Inferior parietal cortex (tissue), 1 donor: Measurements from ENCODE around the gene ITK.

Source experiments
- DNase-seq: peaks from one replicate; pipeline ENCODE4 v3.0.0-alpha.2; 2016; ENCODE audit errors: extremely low spot score

ITK gene

DNA sequence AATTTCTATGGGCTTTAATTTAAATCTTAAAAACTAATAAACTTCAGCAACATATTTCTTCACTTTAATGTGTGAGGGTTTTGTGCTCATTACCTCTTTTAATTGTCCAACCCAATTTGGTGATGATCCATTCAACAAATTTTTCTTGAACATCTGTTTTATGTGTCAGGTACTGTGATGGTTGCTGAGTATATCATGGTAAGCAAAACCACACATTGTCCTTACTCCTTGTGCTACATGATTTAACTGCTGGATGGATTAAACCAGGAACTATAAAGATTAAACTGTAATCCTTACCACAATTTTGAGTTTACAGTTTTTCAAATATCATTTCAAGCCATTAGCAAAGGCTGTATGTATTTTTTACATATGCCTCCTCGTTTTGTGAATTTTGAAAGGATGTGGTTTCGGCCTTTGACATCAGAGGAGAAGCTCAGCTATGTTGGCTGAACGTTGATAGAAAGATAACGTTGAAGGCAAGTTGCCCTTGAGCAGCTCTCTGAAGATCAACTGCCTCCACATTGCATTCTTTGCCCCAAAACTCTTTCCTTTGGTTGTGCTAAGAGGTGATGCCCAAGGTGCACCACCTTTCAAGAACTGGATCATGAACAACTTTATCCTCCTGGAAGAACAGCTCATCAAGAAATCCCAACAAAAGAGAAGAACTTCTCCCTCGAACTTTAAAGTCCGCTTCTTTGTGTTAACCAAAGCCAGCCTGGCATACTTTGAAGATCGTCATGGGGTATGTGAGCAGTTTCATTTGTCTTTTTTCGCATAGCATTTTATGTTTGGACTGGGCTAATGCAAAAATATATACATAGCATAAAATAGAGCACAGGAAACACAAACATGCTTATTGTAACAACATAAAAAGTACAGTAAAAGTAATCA is at the start of gene ITK:
Gene ITK, plus strand, starts transcription at position 467 of the 891 bp plus-strand sequence. Its CDS starts 138 bp downstream, at position 605.
- no peak for DNase-seq

DNA sequence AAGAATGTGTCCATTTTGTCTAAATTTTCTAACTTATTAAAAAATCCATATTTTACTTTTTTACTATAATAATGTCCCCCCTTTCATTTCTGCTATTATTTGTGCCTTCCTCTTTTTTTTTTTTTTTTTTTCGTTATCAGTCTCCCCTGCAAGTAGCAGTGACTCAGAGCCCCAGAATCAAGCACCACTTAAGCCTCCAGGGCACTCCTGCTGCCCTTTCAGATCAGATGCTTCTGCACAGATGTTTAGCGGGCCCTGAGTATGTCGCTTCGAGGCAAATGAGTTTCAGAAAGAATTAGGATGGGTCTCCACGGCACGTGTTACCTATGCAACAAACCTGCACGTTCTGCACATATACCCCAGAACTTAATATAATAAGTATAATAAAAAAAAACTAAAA is 49.7 kb upstream of the ITK start:
- DNase-seq: no peak

DNA sequence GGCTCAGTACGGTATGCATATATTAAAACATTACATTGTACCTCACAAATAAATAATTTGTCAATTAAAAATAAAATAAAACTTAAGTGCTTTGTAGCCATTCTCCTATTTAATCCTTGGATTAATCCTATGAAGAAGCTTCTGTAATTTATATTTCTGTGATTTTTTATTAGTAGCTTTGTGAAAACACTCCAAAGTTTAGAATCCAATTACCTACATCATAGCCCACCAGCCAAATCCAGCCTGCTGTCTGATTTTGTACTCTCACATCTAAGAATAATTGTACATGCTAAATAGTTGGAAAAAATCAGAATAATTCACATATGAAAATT is 48.4 kb upstream of the ITK start:
- DNase-seq: no peak

DNA sequence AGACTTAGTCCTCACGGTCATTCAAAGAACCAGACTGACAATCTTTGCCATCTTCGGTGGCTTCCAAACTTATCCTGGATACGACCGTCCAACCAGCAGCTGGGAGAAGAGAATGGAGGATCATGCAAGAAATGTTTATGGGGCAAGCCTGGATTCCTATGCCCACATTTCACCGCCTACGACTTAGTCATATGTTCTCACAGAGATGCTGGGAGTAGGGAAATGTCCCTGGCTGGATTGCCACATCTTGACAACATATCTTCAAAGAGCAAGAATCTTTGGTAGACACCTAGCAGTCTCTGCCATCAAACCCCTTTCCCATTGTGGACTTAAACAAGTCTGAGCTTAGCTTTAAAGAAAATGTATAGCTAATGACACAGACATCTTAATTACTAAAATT is 42.9 kb upstream of the ITK start:
- DNase-seq: peak; percentile 37

DNA sequence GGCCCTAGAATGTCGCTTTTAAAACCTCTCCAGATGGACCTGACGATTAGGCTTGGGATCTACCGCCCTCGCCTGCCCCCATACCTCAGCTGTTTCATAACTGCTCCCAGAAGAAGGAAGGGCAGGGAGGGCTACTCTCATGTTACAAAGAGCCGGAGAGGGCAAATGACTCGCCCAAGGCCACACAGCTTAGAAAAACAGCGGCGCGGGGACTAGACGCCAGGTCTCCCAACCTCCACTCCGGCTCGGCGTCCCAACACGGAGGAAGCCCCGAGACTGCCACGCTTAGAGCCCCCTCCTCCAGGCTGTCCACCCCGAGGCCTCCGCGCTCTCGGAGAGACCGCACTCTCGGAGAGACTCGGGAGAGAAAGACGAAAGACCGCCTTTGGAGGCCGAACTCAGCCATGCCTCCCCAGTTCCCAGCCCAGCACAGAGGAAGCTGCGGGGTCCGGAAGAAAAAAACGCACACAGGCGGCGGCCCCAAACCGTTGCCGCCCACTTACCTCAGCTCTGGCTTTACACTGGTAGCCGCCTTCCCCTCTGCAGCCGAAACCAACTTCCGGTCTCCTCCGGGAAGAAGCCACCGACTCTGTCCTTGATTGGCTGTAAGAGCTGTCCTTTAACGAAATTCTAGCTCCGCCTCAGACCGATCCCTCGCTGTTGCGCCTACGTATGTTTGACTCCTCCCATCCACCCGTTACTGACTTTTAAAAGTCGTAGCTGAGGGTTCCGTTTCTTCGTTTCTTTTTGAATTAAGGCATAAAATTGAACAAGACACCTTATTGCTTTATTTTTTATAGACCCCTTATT is 38.1 kb upstream of the ITK start, which contains the start of gene MED7:
Gene MED7, minus strand, starts transcription at position 549 of the 810 bp plus-strand sequence. CDS start 3,434 bp downstream, outside the sequence.
- DNase-seq: peak; percentile 100

DNA sequence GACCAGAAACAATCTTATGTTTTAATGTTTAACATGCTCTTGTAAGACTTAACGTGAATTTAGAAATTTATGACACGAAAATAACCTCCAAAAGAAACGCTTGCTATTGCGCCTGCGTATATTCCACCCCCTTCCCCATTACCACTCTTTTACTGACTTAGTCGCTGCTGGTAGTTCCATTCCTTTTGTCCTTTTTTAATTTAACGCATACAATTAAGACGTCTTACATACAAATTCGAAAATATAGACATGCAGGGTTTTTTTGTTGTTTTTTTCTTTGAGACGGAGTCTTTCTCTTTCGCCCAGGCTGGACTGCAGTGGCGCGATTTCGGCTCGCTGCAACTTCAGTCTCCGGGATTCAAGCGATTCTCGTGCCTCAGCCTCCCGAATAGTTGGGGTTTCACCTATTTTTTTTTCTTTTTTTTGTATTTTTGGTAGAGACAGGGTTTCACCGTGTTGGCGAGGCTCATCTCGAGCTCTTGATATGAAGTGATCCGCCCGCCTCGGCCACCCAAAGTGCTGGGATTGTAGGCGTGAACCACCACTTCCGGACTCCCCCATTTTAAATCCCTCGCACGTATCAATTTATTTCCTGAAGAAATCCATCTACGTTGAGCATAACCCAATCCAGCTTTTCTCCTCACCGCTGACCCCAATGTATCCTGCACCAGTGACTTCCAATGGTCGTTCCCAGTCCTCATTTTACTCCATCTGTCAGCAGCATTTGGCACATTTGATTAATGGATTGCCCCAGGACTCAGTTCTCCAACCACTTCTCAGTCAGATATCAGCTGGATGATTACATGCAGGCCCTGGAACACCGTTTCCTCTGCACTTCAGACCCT is 37.3 kb upstream of the ITK start:
- DNase-seq: no peak

DNA sequence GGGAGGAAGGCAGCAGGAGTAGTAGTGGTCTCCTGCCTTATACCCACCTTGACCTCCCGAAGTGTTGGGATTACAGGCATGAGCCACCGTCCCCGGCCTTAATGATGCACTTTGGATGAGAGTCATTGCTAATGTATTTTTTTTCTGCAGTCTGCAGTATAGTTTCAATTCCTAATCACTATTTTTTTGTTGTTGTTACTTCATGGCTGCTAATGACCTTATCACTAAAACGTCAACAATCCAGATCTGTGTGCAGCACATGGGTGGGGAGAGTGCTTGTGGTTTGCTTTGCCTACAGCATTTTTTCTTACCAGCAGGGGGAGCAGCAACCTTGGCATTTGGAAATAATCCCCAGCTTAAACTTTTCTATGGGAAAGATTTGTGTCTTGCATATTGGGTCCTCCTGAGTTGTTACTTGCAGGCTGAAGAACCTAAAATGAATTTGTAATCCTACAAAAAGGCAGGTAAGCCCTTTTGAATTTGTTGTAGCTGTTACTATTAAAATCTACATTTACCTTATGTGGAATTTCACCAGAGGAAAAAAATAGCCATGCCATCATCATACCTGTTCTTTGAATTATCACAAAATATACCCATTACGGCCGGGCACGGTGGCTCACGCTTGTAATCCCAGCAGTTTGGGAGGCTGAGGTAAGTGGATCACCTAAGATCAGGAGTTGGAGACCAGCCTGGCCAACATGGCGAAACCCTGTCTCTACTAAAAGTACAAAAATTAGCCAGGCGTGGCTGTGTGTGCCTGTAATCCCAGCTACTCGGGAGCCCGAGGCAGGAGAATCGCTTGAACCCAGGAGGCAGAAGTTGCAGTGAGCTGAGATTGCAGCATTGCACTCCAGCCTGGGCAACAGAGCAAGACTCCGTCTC is 31.7 kb upstream of the ITK start:
- peak; percentile 90 for DNase-seq

DNA sequence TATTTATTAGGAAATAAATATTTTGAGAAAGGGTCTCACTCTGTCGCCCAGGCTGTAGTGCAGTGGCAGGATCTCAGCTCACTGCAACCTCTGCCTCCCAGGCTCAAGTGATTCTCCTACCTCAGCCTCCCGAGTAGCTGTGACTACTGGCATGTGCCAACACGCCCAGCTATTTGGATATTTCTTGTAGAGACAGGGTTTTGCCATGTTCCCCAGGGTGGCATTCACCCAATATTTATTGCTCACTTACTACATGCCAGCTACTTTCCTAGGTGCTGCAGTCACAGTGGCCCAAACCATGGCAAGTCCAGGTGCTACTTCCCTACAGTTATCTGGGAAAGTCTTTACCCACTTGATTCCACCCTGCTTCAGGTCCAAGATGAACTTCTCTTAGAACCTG is 29.6 kb upstream of the ITK start:
- no peak for DNase-seq

DNA sequence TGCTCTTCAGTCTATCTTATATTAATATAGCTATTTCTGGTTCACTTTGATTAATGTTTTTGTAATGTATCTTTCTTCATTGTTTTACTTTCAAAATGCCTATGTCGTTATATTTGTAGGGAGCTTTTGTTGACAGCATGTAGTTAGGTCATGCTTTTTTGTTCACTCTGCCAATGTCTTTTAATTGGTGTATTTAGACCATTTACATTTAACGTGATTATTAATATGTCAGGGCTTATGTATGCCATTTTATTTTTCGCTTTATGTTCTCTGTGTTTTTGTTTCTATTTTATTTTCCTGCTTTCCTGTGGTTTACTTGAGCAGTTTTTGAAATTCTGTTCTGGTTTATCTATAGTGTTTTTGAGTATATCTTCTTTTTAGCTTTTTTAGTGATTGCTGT is 25.3 kb upstream of the ITK start:
- DNase-seq: no peak

DNA sequence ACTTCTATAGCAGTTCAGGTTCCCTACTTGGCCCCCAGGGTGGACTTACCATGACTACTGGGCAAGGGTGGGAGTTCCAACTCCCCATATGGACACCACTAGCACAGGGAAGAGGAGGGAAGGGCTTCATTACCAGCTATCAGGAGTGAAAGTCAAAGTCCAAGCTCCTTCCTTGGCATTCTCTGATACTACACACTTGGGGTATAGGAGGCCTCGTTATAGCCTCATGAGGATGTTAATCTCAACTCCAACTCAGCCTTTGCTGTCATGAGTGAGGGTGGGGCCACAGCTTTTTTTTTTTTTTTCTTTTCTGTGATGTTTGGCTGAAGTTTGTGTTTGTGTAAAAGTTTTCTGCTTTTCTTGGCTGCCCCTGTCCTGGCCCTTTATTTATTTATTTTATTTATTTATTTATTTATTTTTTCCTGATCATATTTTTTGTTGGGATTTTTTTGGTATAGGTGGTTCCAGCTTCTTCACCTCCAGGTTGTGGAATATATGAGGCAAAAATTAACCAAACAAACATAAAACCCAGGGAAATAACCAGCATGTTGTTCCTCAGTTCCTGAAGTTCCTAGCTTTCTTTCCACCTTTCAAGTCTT is 23.2 kb upstream of the ITK start:
- no peak for DNase-seq

DNA sequence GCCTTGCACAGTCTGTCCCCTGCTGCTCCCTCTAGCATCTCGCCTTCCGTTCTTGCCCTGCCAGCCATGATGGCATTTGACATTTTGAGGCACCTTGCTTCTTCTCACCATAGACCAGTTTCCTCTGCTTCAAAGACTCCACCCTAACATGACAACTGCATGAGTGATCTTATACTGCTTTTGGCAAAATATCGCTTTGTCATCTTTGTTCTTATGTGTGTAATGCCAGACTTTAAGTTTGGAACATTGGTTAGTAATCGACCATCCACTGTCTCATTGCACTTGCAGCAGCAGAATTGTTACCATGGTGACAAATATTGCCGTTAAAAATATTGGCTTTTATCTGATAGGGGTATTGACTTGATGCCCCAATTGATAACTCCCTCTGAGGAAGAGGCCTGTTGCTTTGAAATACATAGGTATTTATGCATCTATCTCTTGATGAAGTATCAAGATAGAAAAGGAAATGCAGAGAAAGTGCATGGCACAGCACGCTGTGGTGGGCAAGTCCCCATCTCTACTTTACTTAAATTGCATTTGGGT is 21.4 kb upstream of the ITK start:
- DNase-seq: no peak

DNA sequence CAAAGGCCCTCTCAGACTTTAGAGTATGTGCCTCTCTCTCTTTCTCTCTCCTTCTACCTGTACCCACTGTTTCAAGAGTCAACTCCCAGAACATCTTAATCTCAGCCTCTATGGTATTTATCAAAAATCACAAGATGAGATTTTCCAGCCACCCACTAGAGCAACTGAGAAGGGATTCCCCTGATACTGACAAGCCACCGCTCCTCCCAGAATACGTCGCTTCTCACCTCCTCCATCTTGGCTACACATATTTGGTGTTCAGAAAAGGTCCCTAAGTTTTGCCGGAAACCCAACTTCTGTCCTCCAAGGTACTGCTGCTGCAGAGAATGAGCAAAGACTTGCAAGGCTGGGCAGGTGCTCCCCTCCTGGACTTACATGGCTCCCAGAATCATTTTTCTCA is 20.6 kb upstream of the ITK start:
- no peak for DNase-seq

DNA sequence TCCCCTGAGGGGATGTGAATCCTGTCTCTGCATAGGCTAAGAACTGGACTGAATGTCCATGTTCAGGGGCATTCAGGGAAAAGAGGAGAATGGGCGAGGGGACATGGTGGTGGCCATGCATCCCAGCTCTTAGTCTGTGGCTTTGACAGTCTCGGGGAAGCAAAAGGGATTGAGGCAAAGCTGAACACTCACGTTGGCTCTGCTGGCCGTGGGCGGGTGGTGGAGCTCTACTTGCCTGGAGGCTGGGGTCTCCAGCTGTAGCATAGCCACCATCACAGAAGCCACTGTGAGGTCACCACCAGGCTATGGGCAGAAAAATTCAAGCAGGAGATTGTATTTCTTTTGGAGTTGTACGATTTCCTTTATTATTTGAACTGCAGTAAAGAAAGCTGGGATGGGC is 18.6 kb upstream of the ITK start:
- DNase-seq: no peak

DNA sequence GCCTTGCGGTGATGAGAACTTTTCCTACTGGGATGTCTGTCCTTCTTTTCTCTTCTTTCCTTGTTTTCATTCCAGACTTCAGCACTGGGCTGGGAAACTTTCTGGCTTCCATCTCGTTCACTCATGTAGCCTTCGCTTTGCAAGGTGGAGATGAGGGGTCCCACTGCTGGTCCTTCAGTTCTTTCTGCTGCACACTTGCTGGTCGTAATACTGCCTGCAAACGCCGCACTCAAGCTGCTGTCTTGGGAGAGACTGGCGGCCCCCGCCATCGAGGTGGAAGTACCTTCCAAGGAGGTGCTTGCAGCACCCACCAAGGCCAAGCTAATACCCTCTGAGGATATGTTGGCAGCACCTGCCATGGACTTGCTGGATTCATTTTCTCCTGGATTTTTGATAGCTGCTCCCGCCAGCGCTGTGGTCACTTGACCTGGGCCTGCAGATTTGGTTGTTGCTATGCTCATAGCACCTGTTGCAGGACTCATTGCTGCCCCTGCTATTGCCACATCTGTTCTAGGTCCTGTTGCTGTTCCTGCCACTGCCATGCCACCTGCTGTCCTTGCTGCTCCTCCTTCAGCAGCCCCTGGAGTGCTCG is 17.6 kb upstream of the ITK start:
- DNase-seq: no peak

DNA sequence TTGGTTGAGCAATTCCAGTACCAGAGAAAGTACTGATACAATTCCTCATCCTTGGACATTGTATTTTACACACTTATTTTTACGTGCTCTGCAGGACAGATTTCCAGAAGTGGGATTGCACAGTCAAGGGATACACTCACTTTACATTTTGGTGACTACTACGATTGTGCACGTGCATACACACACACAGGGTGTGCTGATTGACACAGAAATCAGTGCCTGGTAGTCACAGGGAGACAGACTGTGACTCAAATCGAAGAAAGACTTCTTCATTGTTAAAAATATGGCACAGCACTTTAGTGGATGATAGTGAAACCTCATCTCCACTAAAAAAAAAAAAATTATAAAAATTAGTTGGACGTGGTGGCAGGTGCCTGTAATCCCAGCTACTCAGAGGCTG is 16.1 kb upstream of the ITK start:
- no peak for DNase-seq

DNA sequence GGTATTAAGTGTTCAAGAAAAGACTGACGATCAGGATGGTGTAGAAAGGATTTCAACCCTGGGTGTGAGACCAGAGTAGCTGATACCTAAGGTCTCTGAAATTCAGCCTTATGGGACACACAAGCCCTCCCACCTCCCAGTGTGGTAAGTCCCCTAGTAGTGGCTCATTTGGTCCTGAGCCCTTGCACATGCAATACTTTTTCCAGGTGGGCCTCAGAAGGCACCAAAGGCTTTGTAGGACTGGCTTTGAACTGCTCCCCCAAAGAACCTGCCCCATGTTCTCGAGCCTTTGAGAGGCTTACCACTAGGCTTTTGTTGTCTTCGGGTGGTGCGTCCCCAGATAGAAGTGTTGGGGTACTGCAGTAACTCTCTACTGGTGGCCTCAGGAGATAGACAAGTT is 15.4 kb upstream of the ITK start:
- DNase-seq: no peak

DNA sequence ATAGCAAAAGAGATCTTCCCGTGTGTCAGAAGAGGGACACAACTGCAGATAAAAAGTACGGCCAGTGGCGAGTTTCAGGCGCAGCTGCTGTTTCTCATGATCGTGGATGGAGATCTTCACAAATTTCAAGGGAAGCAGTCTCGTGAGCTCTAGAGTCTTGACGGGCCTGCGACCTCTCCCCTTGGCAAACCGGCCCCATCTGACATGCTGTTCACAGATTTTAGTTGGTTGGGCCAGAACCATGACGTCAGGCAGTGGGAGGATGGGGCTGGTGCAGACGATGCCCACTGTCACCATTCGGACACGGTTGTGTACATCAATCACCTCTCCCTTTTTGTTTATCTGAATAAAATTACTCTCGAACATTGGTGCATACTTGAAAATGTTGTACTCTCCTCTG is 15.0 kb upstream of the ITK start:
- no peak for DNase-seq

DNA sequence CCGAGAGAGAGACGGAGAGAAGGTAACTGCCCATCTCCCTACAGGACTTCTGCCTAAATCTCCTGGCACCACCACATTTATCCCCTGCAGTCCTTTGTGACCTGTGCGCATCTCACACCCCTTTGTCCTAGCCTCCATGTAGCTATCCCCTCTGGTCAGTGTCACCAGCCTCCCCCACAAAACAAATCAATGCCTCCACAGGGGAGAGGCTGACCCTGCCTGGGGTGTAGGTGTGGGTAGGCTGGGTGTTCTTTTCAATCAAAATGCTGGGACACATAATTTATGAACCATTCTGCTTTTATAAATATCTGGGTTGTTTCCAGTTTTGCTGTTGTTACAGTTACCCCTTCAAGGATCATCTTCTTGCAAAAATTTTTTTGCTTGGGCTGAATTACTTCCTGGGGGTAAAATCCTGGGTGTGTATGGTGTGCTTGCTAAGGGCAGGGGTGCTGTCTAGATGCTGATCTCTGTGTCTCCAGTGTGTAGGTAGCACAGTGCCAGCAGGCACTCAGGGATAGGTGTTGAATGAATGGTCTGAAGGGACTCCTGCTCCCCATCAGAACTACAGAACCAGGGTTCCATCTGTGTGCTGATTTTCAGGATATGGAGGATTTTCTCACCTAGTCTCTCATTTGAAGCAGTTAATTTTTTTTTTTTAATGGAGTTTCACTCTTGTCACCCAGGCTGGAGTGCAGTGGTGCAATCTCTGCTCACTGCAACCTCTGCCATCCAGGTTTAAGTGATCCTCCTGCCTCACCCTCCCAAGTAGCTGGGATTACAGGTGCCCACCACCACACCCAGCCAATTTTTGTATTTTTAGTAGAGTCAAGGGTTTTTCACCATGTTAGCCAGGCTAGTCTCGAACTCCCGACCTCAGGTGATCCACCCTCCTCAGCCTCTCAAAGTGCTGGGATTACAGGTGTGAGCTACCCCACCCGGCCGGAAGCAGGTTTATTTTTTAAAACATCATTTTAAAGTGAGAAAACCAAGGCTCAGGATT is 14.1 kb upstream of the ITK start, which contains the start of gene GARIN3:
Gene GARIN3, minus strand, starts transcription at position 51 of the 1,000 bp plus-strand sequence. CDS start 96 bp downstream, outside the sequence.
- DNase-seq: no peak
